Lung microvascular endothelial cell (primary cell): ENCODE results near the gene RPS6KA4. TPM values are rescaled to one million over a fixed set of nuclear protein-coding genes. Genes with fewer than 3 reads are reported as not detected.
"Not testable (repeated sequence)": the region's sequence is repeated elsewhere in the genome, so short reads cannot be mapped to it uniquely, and the experiment has no call there.

Source experiments
- DNase-seq, 2 donors: peaks; one replicate each; pipeline versions ENCODE4 v3.0.0 to v3.0.0-alpha.2; 2010; ENCODE audit warnings: low read depth in 2 of 2
- total RNA-seq: library from RNA; depleted of rRNA; stranded (reverse); fragments of >200 nt; gene quantifications from 2 replicates; pipeline ENCODE4 v1.2.1, GENCODE V29; 2014

The RPS6KA4 gene
- total RNA-seq, 1 donor from 2014 or later, result 24.8 TPM

DNA sequence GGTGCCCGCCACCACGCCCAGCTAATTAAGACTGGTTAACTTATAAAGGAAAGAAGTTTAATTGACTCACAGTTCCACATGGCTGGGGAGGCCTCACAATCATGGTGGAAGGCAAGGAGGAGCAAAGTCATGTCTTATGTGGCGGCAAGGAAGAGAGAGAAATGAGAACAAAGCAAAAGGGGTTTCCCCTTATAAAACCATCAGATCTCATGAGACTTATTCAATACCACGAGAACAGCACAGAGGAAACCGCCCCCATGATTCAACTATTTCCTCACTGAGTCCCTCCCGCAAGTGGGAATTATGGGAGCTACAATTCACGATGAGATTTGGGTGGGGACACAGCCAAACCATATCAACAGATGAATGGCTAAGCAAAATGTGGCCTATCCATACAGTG, 59.3 kb downstream of the RPS6KA4 start:
- DNase-seq, result not testable (repeated sequence)

DNA sequence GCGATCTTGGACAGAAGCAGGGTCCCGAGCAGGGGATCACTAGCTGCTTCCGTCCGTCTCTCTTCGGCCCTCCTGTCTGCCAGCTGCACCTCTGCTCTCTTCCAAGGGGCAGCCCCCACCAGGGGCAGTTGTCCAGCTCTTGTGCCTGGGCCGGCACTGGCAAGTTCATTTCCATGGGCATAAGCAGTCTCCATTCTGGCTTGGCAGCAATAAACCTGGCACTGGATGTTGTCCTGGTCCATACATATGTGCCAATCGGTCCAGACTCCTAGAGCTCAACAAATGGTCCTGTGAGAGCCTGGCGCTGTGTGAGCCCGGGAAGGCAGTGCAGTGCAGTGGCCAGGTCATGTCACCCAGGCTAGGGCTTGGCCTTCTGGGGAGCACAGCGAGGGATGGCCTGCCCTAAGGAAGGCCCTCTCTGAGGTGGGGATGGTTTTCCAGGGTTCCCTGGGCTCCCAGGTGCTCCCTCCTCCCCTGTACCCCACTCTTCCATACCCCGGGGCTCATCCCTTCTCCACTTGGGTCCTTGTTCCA, 60.4 kb downstream of the RPS6KA4 start:
- DNase-seq, result no peak

DNA sequence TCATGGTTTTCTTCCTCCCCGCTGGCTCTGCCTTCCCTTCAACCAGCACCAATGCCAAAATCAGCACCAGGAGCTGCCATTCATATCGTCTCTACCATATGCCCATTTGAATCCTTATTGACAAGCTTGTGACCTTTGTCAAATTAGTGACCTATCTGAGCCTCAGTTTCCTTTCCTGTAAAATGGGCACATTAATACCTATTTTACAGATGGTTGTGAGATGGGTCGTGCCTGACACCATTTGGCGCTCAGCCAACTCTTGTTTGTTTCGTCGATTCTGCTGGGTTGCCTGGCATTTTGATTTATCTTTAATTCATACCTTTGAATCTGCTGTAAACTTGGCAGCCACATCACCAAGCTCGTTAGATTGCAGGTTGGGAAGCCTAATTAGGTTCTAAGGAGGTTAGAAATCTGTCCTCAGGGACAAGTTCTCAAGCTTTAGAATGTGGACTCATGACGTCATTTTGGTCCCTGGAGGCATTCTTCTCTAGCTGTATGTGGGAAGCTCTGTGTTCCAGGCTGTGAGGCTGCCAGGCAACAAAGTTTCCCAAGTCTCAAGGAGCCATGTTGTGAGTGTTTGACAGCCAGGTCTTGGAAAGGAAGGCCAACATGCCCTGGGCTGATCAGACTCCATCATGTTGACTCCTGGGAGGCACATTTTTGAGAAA, 61.0 kb downstream of the RPS6KA4 start:
- no peak for DNase-seq

Other genes starting within 250 kb of the RPS6KA4 start
- gene MACROD1, start 193.0 kb upstream of the RPS6KA4 start, total RNA-seq, result 21.6 and 31.5 TPM in 2 replicates
- 93.5 and 111 TPM in 2 replicates for gene STIP1, start 173.0 kb upstream of the RPS6KA4 start, total RNA-seq
- gene FERMT3, start 152.4 kb upstream of the RPS6KA4 start, total RNA-seq, result 4.4 and 9.6 TPM in 2 replicates
- 25.3 and 33.1 TPM in 2 replicates for gene TRPT1, start 133.0 kb upstream of the RPS6KA4 start, total RNA-seq
- gene NUDT22, start 132.9 kb upstream of the RPS6KA4 start, total RNA-seq, result 26.2 and 37.3 TPM in 2 replicates
- 11.3 and 19.0 TPM in 2 replicates for gene DNAJC4, start 128.6 kb upstream of the RPS6KA4 start, total RNA-seq
- gene VEGFB, start 124.6 kb upstream of the RPS6KA4 start, total RNA-seq, result 13.3 and 22.4 TPM in 2 replicates
- 39.2 and 75.4 TPM in 2 replicates for gene FKBP2, start 118.1 kb upstream of the RPS6KA4 start, total RNA-seq
- gene PPP1R14B, start 112.2 kb upstream of the RPS6KA4 start, total RNA-seq, result 153 and 159 TPM in 2 replicates
- gene PLCB3, start 107.6 kb upstream of the RPS6KA4 start, total RNA-seq, result 14.3 and 14.4 TPM in 2 replicates
- 54.3 and 65.9 TPM in 2 replicates for gene BAD, start 74.5 kb upstream of the RPS6KA4 start, total RNA-seq
- gene GPR137, start 73.3 kb upstream of the RPS6KA4 start, total RNA-seq, result 5.2 and 9.7 TPM in 2 replicates
- gene KCNK4, start 67.9 kb upstream of the RPS6KA4 start, total RNA-seq, result not detected in 2 replicates
- 0.22 TPM in 1 of 2 replicates, not detected in the other for gene CATSPERZ, start 58.8 kb upstream of the RPS6KA4 start, total RNA-seq
- gene ESRRA, start 53.6 kb upstream of the RPS6KA4 start, total RNA-seq, result 33.8 and 53.6 TPM in 2 replicates
- gene TRMT112, start 41.6 kb upstream of the RPS6KA4 start, total RNA-seq, result 189 and 190 TPM in 2 replicates
- gene PRDX5, start 41.0 kb upstream of the RPS6KA4 start, total RNA-seq, result 217 and 266 TPM in 2 replicates
- 0.79 and 1.7 TPM in 2 replicates for gene CCDC88B, start 19.0 kb upstream of the RPS6KA4 start, total RNA-seq
- gene SLC22A11, start 196.8 kb downstream of the RPS6KA4 start, total RNA-seq, result not detected in 2 replicates
- gene SLC22A12, start 232.1 kb downstream of the RPS6KA4 start, total RNA-seq, result not detected in 2 replicates